AG04449 (cell line): ENCODE measurements around the gene ROBO1.

ENCODE experiments used
- CTCF ChIA-PET: fragments of 350-600 bp; formaldehyde crosslinking; extraction: SDS; loops from one replicate; lab custom pipeline; 2021; ENCODE audit warnings: antibody characterized with exemption; lab: Yijun Ruan, JAX
- POLR2A ChIA-PET: fragments of 400-600, 350-600 bp; formaldehyde crosslinking; extraction: SDS; loops from one replicate; lab custom pipeline; 2020; ENCODE audit warnings: antibody characterized with exemption, inconsistent platforms; lab: Yijun Ruan, JAX
- DNase-seq: peaks from one replicate; pipeline ENCODE4 v3.0.0-alpha.2; 2010; ENCODE audit warnings: low read depth, low spot score
- H3K4me3 ChIP-seq: 2 replicates; pipeline ENCODE4 v1.5.1; 2011; ENCODE audit warnings: low read depth, mild to moderate bottlenecking, control low read depth, low read length
- CTCF ChIP-seq: IDR thresholded peaks from one replicate; pipeline ENCODE4 v1.5.1; 2011; ENCODE audit warnings: mild to moderate bottlenecking, moderate library complexity, low read length, control low read depth, inconsistent platforms; ENCODE audit not compliant: insufficient read depth; ENCODE audit errors: missing control alignments

ROBO1 gene

GRCh38 chr3:78991656-78992055 is 776.1 kb downstream of the ROBO1 start:
- POLR2A ChIA-PET, result no interaction called here
- no peak for TF ChIP-seq CTCF
- H3K4me3 ChIP-seq, result no peak overlapping the region
- CTCF ChIA-PET, result interaction anchor here (0.9 to 4.2 kb wide), 3 partner anchors 13 to 346 kb away, joined by 4 to 31 read pairs (median 4); no protein-coding TSS in a partner anchor
- DNase-seq, result no peak

GRCh38 chr3:78990156-78990555 is 777.6 kb downstream of the ROBO1 start:
- no peak for DNase-seq
- CTCF ChIA-PET, result interaction anchor here (0.7 to 4.2 kb wide), 4 partner anchors 12 to 345 kb away, joined by 3 to 31 read pairs (median 12); no protein-coding TSS in a partner anchor
- POLR2A ChIA-PET, result no interaction called here
- TF ChIP-seq CTCF, result no peak
- H3K4me3 ChIP-seq, result no peak overlapping the region

DNA sequence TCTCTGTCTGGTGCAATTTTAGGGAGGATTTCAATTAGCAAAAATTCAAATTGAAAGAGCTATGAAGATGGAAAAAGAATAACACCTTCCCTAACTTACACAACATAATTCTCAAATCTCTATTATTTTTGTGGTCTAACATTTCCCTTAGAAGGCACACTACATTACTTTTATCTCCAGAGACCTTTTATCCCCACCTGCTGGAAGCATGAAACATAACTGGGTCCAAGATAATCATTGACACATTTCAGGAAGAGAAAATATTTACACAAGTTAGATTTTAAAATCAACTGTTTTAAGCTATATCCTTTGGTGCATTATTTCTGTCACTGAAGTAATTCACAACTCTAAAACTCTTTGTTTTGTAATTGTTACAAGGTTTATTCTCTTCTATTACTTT is 779.5 kb downstream of the ROBO1 start:
- TF ChIP-seq CTCF, result peak; percentile 20
- ChIA-PET CTCF (interaction anchor here (0.8 to 4.2 kb wide), 19 partner anchors 10 to 343 kb away, joined by 3 to 31 read pairs (median 5); no protein-coding TSS in a partner anchor), POLR2A (no interaction called here)
- no peak for DNase-seq
- no peak overlapping the region for H3K4me3 ChIP-seq

DNA sequence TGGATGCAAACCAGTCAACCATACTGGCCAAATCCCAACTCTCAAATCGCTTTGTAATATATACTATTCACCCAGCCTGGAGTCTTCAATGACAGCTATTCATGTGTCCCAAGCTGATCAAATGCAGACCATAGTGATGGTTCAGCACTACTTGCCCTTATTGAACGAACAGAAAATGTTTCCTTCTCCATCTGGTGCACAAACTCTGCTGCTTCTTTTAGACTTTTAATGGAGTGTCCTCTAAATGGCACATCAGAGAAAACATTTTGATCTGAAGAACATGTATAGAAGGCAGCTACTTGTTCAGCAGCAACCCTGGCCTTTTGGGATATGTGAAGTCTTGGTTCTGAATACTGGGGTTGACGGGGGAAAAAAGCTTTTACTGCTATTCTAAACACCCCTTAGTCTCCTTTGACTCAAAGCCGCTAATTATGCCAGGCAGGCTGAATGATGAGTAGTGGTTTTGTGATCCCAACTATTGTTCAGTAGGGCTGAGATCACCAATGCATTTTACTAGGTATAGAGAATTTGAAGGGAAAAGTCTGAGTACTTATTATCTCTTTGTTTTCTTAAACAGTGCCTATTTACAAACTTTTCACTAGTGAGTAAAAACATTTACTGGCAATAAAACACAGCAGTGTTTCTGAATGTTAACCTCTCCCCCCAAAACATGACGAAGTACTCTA is 781.2 kb downstream of the ROBO1 start:
- no peak for TF ChIP-seq CTCF
- no peak for DNase-seq
- ChIA-PET POLR2A (interaction anchor here (1.6 kb wide), 1 partner anchor 32 kb away, joined by 5 read pairs; no protein-coding TSS in a partner anchor), CTCF (interaction anchor here (0.9 to 2.2 kb wide), 4 partner anchors 46 to 341 kb away, joined by 3 to 12 read pairs (median 4); no protein-coding TSS in a partner anchor)
- no peak overlapping the region for H3K4me3 ChIP-seq

DNA sequence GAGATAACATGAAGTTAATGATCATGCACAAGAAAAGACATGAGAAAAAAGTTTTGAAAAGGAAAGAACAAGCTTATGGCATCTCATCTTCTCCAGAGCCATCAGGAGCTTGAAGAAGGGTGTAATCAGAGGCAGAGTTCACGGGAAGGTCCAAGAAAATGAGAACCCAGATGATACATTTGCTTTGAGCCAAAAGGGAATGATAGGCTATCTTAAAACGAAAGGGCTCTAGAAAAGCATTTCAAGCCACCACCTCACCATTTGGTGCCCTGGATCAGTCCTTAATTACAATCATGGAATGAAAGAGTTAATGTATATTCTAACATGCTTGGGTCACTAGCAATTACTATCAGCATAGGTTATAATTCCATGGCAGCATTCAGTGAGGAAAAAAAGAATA is 781.8 kb downstream of the ROBO1 start:
- no peak for DNase-seq
- TF ChIP-seq CTCF, result no peak
- H3K4me3 ChIP-seq, result no peak overlapping the region
- CTCF ChIA-PET, result interaction anchor here (0.9 to 2.2 kb wide), 4 partner anchors 47 to 340 kb away, joined by 3 to 12 read pairs (median 4); no protein-coding TSS in a partner anchor
- POLR2A ChIA-PET, result interaction anchor here (1.6 kb wide), 1 partner anchor 33 kb away, joined by 5 read pairs; no protein-coding TSS in a partner anchor

GRCh38 chr3:78979028-78979427 is 788.8 kb downstream of the ROBO1 start:
- ChIA-PET CTCF (interaction anchor here (0.7 to 3.7 kb wide), 8 partner anchors 11 to 320 kb away, joined by 3 to 31 read pairs (median 4); no protein-coding TSS in a partner anchor), POLR2A (interaction anchor here (0.7 kb wide), 1 partner anchor 312 kb away, joined by 3 read pairs; no protein-coding TSS in a partner anchor)
- no peak overlapping the region for H3K4me3 ChIP-seq
- TF ChIP-seq CTCF, result no peak
- DNase-seq, result no peak
